Measurements from ENCODE around the gene CD81. TPM values are rescaled to one million over a fixed set of nuclear protein-coding genes. Genes with fewer than 3 reads are reported as not detected.

CD81 gene
- total RNA-seq, 4 donors from 2014 or later = 264 to 370 (median 298) TPM

DNA sequence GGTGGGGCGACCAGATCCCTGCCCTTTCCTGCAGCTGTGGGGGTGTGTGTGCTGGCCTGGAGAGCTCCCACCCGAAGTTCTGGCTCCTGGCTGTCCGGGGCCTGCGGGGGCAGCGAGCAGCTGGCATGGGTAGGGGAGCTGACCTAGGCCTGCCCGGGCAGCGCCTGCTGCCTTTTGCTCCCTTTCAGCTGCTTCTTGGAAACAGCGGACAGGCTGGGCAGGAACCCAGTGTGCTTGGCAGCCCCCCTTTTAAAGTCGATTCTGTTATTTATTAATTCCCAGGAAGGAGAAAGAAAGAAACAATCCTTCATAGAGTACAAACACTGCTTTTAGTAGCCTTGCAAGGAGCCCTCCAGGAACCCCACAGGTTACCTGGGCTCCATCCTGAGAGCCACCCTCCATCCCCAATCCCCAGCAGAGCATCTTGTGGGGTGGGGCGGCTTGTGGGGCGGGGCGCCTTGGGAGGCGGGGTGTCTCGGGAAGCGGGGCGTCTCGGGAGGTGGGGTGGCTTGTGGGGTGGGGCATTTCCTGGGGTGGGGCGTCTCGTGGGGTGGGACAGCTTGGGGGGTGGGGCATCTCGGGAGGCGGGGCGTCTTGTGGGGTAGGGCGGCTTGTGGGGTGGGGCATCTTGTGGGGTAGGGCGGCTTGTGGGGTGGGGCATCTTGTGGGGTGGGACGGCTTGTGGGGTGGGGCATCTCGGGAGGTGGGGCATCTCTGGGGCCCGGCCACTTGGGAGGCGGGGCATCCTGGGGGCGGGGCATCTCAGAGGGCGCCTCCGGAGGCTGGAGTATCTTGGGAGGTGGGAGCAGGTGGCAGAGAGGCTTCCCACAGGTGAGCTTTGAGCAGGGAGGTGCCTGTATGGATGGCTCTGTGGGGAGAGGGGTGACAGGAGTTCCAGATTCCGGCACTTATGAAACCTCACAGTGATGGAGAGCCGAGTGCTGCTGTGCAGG, 7.0 kb downstream of the CD81 start:
- Histone ChIP-seq H3K36me3 (no peaks in the 10 kb centered on the region), H3K27me3 (no peaks in the 10 kb centered on the region), H3K4me1 (peaks cover 61 to 80% of the 10 kb centered on the region in 2 donors), H3K9me3 (no peaks in the 10 kb centered on the region), H3K27ac (peak overlapping the region; percentile 51 to 97 (median 66)), H3K4me3 (replicated peaks in 1 of 3) (no peak overlapping the region)
- TF ChIP-seq CTCF (IDR thresholded peaks at IDR 0.05) = no peak
- no peak for TF ChIP-seq POLR2A (IDR thresholded peaks at IDR 0.05)
- DNase-seq = no peak
- WGBS, 2 donors = 55 to 61% methylated on average over 6 to 20 of the region's 33 CpGs
- intact Hi-C loops (cut with DNase I) = no loop called here

DNA sequence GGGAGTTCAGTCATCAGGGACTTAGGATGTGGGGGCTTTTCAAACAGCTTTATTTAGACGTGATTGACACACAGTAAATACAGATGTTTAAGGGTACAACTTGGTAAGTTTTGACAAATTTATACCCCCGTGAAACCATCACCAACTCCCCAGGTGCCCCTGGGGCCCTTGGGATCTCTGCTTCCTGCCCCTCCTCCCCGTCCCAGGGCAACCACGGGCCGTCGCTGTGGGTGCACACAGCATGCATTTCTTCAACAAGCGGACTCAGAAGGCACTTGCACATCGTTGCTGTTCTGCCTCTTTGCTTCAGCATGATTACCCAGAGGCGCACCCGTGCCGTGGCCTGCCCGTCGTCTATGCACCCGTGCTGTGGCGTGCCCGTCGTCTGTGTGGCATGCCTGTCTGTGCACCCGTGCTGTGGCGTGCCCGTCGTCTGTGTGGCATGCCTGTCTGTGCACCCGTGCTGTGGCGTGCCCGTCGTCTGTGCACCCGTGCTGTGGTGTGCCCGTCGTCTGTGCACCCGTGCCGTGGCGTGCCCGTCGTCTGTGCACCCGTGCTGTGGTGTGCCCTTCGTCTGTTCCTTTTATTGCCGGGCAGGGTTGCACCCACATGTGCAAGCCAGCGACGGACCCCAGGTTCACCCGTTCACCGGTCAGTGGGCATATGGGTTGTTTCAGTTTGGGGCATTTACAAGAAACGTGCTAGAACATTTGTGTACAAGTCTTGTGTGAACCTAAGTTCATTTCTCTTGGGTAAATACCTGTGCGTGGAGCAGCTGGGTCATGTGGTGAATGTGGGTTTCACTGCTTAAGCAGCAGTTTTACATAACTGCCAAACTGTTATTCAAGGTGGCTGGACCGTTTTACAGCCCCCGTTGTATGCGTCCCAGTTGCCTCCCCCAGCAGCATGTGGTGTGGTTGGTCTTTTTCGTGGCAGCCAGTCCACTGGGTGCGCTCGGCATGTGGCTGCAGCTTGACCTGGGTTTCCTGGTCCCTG, 8.3 kb downstream of the CD81 start:
- peaks cover 0 to 1% of the 10 kb centered on the region in 2 donors for H3K36me3 ChIP-seq
- peaks cover 59 to 80% of the 10 kb centered on the region in 2 donors for H3K4me1 ChIP-seq
- no peak overlapping the region for H3K27ac ChIP-seq
- no peaks in the 10 kb centered on the region for H3K9me3 ChIP-seq
- intact Hi-C loops (cut with DNase I) = no loop called here
- H3K27me3 ChIP-seq = no peaks in the 10 kb centered on the region
- H3K4me3 ChIP-seq (replicated peaks in 1 of 3) = no peak overlapping the region
- DNase-seq = no peak
- WGBS, 2 donors = 80 to 86% methylated on average over 31 to 36 of the region's 48 CpGs
- TF ChIP-seq POLR2A (IDR thresholded peaks at IDR 0.05) (no peak), CTCF (IDR thresholded peaks at IDR 0.05) (no peak)

- no peak for DNase-seq
- TF ChIP-seq CTCF (IDR thresholded peaks at IDR 0.05) (no peak), POLR2A (IDR thresholded peaks at IDR 0.05) (no peak)
- no peaks in the 10 kb centered on the region for H3K27me3 ChIP-seq
- H3K9me3 ChIP-seq = no peaks in the 10 kb centered on the region
- intact Hi-C loops (cut with DNase I) = no loop called here
- H3K4me1 ChIP-seq = peaks cover 56 to 78% of the 10 kb centered on the region in 2 donors
- H3K27ac ChIP-seq = peak overlapping the region; percentile 10 to 58 (median 44)
- WGBS, 2 donors = 49 to 63% methylated on average over 6 to 8 of the region's 9 CpGs
- H3K4me3 ChIP-seq (replicated peaks in 1 of 3) = no peak overlapping the region
- peaks cover 3 to 11% of the 10 kb centered on the region in 2 donors for H3K36me3 ChIP-seq
Measured at GRCh38 chr11:2386591-2386990, 9.5 kb downstream of the CD81 start.

DNA sequence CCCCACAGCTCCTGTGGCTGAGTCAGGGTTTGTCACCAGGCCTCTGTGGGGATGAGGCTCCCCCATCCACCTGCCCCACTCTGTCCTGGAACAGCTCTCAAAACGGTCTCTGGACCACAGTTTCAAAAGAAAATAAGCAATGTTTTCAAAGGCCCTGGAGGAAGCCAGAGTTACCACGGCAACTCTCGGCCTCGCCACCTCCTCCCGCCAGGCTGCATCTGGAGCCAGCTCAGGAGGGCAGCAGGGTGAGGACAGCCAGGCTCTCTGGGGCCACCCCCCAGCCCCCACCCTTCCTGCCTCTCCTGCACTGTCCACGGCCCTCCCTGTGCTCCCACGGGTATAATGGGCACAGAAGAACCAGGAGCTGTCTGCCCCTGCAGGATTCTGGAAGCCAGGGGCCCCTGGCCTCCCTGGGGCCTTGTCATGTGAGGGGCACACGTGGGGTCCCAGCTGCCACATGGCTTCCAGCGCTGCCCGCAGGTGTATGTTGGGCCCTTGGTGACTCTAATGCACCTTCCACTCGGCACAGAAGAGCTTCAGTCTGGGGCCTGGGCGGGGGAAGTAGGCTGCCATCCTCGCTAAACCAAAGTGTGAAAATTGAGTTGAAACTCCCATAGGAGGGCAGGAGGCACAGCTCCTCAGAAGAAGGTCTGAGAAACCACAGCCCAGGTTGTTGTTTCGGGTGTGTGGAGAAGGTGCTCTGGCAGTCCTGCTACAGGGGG, 10.3 kb downstream of the CD81 start:
- Histone ChIP-seq H3K27me3 (no peaks in the 10 kb centered on the region), H3K4me1 (peaks cover 49 to 70% of the 10 kb centered on the region in 2 donors), H3K9me3 (no peaks in the 10 kb centered on the region), H3K27ac (peak overlapping the region; percentile 10 to 58 (median 44)), H3K36me3 (peaks cover 6 to 12% of the 10 kb centered on the region in 2 donors), H3K4me3 (replicated peaks in 1 of 3) (no peak overlapping the region)
- no peak for TF ChIP-seq CTCF (IDR thresholded peaks at IDR 0.05)
- peak; percentile 57 to 60 for DNase-seq
- WGBS, 2 donors = 33 to 36% methylated on average over 12 to 14 of the region's 14 CpGs
- intact Hi-C loops (cut with DNase I) = no loop called here

Measured in thyroid gland (tissue), 4 donors.